Right renal pelvis (tissue), 4 donors: ENCODE results near the gene TBC1D1. TPM values are rescaled to one million over a fixed set of nuclear protein-coding genes. Genes with fewer than 3 reads are reported as not detected.

Source experiments
- DNase-seq, 4 donors: peaks; one replicate each; pipeline ENCODE4 v3.0.0-alpha.2; 2013; ENCODE audit warnings: low read depth in 4 of 4, low spot score in 3 of 4, missing footprints in 1 of 4
- polyA plus RNA-seq, 4 donors: library from polyadenylated mRNA; unstranded; fragments of 120-200 nt; gene quantifications; one replicate each; pipeline ENCODE4 v1.2.1, GENCODE V29; 2013; ENCODE audit not compliant: insufficient read length in 4 of 4

Gene TBC1D1
- polyA plus RNA-seq, 4 donors, result 174 to 197 (median 180) TPM

- DNase-seq, result no peak
Measured at GRCh38 chr4:38069271-38069760, 178.4 kb downstream of the TBC1D1 start.

- no peak for DNase-seq
Measured at GRCh38 chr4:38071801-38072431, 181.0 kb downstream of the TBC1D1 start.

- no peak for DNase-seq
Measured at GRCh38 chr4:38072578-38072977, 181.7 kb downstream of the TBC1D1 start.

- no peak for DNase-seq
Measured at GRCh38 chr4:38073596-38074234, 182.8 kb downstream of the TBC1D1 start.

- no peak for DNase-seq
Measured at GRCh38 chr4:38075370-38076152, 184.7 kb downstream of the TBC1D1 start.

GRCh38 chr4:38076153-38076669 is 185.3 kb downstream of the TBC1D1 start:
- no peak for DNase-seq

- no peak for DNase-seq
Measured at GRCh38 chr4:38077791-38078489, 187.1 kb downstream of the TBC1D1 start.

GRCh38 chr4:38078590-38079421 is 187.9 kb downstream of the TBC1D1 start:
- DNase-seq, result no peak

GRCh38 chr4:38080061-38080974 is 189.4 kb downstream of the TBC1D1 start:
- no peak for DNase-seq

GRCh38 chr4:38082021-38082420 is 191.1 kb downstream of the TBC1D1 start:
- no peak for DNase-seq

GRCh38 chr4:38082424-38083385 is 191.8 kb downstream of the TBC1D1 start:
- DNase-seq, result no peak

- DNase-seq, result no peak
Measured at GRCh38 chr4:38084877-38085711, 194.2 kb downstream of the TBC1D1 start.

GRCh38 chr4:38085751-38086150 is 194.9 kb downstream of the TBC1D1 start:
- no peak for DNase-seq

GRCh38 chr4:38086151-38086848 is 195.4 kb downstream of the TBC1D1 start:
- DNase-seq, result no peak

- no peak for DNase-seq
Measured at GRCh38 chr4:38086849-38087226, 196.0 kb downstream of the TBC1D1 start.

- no peak for DNase-seq
Measured at GRCh38 chr4:38088321-38088720, 197.4 kb downstream of the TBC1D1 start.
